ENCODE measurements around the gene POC1B.

POC1B gene

GRCh38 chr12:89494411-89495231 is 31.2 kb downstream of the POC1B start:
- peak in 1 of 2 donors; percentile 12 for DNase-seq

GRCh38 chr12:89493670-89494302 is 32.1 kb downstream of the POC1B start:
- no peak for DNase-seq

DNA sequence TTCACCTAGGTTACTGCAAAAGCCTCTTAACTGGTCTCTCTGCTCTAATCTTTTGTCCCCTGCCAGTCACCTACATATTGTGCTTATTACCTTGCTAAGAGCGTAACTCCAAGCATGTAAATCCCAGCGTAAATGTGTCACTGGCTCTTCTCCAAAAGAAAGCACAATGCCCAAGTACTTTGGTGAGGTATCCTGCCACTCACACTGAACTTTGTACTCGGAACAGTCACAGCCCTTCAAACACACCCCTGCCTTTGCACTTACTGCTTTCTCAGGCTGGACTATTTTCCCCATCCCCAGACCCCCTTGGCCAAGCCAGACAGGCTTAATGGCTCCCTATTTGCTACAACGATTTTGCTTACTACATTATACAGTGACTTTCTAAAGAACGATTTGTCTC is 33.0 kb downstream of the POC1B start:
- DNase-seq = no peak

- no peak for DNase-seq
Observed at GRCh38 chr12:89490922-89491321, 34.9 kb downstream of the POC1B start.

DNA sequence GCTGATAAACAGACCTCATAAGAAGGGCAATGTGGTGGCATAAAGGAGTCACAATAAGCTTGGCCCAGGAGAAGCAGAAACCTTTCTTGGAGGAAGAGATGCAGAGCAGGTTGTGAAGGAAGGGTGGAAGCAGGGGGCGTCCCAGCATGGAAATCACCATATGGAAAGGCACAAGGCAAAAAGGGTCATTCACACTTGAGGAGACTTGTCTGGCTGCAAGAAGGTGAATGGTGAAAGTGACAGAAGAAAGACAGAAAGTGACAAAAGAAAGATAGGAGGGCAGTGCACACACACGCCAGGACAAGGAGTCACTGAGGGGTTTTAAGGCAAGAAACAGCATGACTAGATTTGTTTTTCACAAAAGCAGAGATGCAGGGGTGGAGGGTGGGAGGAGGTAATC is 39.6 kb downstream of the POC1B start:
- no peak for DNase-seq

DNA sequence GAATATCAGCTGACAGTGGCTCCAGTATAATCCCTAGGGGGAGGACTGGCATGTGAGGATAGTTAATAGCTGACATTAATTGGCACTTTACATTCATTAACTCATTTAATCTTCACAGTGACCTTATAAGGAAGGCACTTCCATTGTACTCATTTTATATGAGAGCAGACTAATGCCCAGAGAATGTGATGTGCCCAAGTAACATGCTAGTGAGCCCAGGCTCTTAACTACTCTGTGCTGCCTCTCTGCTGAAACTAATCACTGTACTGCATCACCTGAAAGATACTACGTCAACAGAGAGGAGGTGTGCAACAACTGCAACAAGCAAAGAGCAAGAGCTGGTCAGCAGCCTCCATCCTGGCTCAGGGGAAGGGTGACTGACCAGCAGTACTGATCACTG is 41.4 kb downstream of the POC1B start:
- DNase-seq = no peak

DNA sequence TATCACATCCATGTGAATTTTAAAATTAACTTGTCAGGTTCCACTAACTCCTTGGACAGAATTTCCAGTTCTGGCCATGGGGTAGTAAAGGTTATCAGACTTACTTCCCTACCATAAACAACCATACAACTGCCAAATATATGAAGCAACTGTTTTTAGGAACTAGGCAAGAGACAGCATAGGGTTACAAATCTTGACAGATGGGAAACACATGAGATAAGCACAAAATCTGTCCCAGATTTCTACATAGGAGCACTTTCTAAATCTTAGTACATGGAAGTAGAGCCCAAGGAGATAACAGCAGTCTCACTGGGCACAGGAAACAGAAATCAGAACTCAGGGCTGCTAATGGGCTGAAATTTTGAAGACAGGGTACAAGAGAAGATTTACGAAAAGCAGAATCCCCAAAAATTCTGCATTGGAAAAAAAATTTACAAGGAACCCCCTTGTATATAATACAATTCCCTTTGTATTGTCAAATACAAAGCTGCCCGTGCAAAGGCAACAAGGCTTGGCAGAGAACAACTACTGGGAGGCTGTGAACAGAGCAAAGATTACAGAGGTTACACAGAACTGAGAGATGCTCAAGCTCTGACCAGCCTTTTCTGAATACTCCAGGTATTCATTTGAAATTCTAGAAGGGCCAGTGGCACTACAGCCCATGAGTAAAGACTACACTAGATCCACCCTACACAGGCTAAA is 44.5 kb downstream of the POC1B start:
- DNase-seq = no peak

DNA sequence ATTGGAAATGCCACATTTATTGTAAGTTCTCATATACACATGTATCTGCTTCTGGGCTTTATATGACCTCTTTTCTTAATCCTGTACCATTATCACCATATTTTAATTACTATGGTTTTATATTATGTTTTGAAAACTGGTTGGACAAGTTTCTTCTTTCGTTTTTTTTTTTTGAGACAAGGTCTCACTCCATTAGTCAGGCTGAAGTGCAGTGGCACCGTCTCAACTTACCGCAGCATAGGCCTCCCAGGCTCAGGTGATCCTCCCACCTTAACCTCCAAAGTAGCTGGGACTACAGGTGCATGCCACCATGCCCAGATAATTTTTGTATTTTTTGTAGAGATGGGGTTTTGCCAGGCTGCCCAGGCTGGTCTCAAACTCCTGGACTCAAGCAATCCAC is 45.9 kb downstream of the POC1B start:
- no peak for DNase-seq

GRCh38 chr12:89477633-89478279 is 48.1 kb downstream of the POC1B start:
- no peak for DNase-seq

- no peak for DNase-seq
Observed at GRCh38 chr12:89476904-89477595, 48.8 kb downstream of the POC1B start.

GRCh38 chr12:89476232-89476631 is 49.6 kb downstream of the POC1B start:
- DNase-seq = no peak

- no peak for DNase-seq
Observed at GRCh38 chr12:89475203-89475990, 50.5 kb downstream of the POC1B start.

DNA sequence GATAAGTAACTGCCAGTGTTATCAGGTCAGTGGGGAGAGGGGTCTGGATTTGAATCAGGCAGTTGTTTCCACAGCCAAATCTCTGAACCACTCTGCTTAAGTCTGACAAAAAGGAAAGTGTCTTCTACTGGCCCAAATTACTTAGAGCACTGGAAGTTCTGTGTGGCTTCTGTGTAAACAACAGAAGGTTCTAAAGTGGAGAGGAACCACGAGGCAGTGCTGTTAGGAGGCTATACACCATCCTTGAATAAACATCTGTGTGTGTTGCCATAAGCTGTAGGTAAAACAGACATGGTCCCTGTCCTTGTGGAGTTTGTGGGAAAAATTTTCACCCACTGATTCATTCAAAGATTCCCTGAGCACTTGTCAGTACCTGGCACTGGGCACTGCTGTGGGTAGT is 51.2 kb downstream of the POC1B start:
- no peak for DNase-seq

GRCh38 chr12:89472508-89472907 is 53.3 kb downstream of the POC1B start:
- no peak for DNase-seq

DNA sequence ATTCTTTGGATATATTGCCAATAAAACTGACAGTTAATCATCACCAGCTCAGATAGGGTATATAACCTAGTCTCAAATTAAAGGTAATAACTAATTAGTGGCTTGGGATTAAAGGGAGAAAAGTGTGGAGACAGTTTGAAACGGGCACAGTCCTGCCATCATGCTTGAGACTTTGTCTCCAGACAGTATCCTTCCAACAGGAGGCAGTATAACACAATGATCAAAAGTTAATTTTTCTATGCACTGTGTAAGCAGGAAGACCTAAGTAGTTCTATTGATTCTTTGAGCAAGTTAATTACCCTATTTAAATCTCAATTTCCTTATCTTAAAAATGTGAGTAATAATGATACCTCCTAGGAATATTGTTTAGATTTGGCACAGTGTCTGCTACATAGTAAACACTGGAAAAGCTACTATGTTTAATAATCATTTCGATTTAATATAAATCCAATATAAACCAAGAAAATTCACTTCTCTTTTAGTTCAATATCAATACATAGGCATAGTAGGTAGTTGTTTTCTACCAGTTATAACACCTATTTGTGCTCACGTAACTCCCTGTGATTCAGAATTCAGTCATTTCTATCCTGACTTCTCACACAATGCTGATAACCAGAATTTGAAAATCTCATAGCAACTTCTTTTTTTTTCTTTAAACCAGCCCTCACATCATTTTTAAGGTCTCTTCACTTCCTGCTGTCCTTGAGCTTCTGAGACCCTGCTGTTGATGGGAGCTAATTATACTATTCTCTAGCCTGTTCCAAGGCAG is 54.9 kb downstream of the POC1B start:
- DNase-seq = no peak

GRCh38 chr12:89469361-89469760 is 56.5 kb downstream of the POC1B start:
- peak; percentile 27 to 41 for DNase-seq

DNA sequence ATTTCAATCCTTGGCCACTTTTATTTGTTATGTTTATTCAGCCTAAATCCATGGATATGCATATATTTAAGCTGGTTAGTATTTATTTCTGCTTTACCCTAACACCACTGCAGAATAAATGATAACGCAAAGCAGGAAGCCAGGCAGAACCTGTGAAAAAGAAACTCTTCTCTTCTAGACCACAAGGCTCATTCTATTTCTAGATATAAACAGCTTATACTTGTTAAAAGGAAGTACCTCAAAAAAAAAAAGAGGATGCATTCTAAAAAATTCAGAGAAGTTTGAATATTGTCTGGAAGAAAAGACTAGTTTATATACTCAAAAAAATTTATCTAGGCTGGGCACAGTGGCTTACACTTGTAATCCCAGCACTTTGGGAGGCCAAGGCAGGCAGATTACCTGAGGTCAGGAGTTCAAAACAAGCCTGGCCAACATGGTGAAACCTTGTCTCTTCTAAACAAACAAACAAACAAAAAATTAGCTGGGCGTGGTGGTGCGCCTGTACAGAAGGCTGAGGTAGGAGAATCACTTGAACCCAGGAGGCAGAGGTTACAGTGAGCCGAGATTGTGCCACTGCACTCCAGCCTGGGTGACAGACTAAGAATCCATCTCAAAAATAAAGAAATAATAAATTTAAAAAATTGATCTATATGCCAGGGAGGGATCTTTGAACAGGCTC is 57.1 kb downstream of the POC1B start:
- DNase-seq = no peak

GRCh38 chr12:89468017-89468416 is 57.8 kb downstream of the POC1B start:
- DNase-seq = no peak

DNA sequence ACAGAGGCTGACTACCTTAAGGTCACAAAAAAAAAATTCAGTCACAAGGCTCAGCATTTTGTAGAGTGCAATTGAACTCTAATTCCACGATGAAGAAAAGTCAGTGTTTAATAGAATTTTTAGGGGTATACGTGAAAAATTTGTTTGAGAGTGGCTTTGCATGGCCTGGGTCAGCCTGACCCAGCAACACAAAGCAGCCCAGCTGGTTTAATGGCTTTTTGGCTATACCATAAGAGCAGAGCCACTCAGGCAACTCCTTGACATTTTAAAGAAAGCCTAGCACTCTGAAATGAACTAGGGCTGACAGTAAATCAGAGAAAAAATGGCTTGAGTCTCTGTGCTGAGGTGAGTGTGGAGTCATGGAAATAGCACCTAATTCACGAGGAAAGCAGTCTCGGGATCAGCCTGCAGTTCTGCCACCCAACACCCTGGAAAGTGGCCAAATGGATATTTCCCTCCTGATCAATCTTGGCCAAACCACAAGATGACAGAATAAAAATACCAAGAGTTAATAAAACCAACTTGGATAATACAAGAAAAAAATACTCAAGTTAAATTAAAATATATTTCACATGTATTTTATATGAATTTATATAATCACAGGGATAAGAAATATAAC is 60.8 kb downstream of the POC1B start:
- DNase-seq = no peak
